Psoas muscle (tissue), 8 donors: ENCODE measurements around the gene GRK5. TPM values are rescaled to one million over a fixed set of nuclear protein-coding genes. Genes with fewer than 3 reads are reported as not detected.

ENCODE experiments used
- ATAC-seq, 4 donors: fragments of 200-7000 bp; cut with Tn5 transposase; one replicate each; pipeline ENCODE4 v1.9.1; 2020; ENCODE audit warnings: moderate library complexity in 3 of 4, mild to moderate bottlenecking in 2 of 4
- DNase-seq, 2 donors: peaks; one replicate each; pipeline ENCODE4 v3.0.0-alpha.2; 2020
- H3K27ac ChIP-seq: fragments of 200-600 bp; one replicate; pipeline ENCODE4 v1.8.0; 2022
- H3K27me3 ChIP-seq, 3 donors: fragments of 200-600 bp in 1 of 3; one replicate each; pipeline versions ENCODE4 v1.6.1 to v1.8.0; 2013 to 2022; ENCODE audit warnings: low read length in 2 of 3, mild to moderate bottlenecking in 2 of 3, moderate library complexity in 1 of 3; ENCODE audit not compliant: insufficient read depth in 3 of 3
- H3K36me3 ChIP-seq, 2 donors: fragments of 200-600 bp in 1 of 2; one replicate each; pipeline versions ENCODE4 v1.6.1 to v1.8.0; 2013 to 2022; ENCODE audit warnings: low read depth in 1 of 2, mild to moderate bottlenecking in 1 of 2, moderate library complexity in 1 of 2; ENCODE audit not compliant: insufficient read depth in 1 of 2
- H3K4me1 ChIP-seq: fragments of 200-600 bp; one replicate; pipeline ENCODE4 v1.8.0; 2022
- H3K4me3 ChIP-seq: fragments of 200-600 bp; one replicate; pipeline ENCODE4 v1.8.0; 2022; ENCODE audit warnings: mild to moderate bottlenecking
- H3K9me3 ChIP-seq: fragments of 200-600 bp; one replicate; pipeline ENCODE4 v1.8.0; 2022
- whole genome bisulfite sequencing, 3 donors: extraction: QIAGEN DNeasy Blood & Tissue Kit; methylation state at CpG; one replicate each; pipeline versions ENCODE4 v1.1.6 to v1.1.7; 2013; 5-methylcytosine and 5-hydroxymethylcytosine counted together
- intact Hi-C, 2 donors: fragments of 100-400 bp; cut with DNase I; formaldehyde crosslinking; loops; one replicate each; pipeline versions ENCODE4 v1.11.0 to v1.14.2; 2022
- polyA plus RNA-seq, 3 donors: library from polyadenylated mRNA; stranded (reverse); fragments of 200-250 nt; gene quantifications; one replicate each; pipeline ENCODE4 v1.2.3, GENCODE V29; 2013
- total RNA-seq, 4 donors: library from RNA; stranded (reverse); fragmentation: NEBNext Ultra II Directional in 2 of 4; extraction: Animal tissue kit (Norgen Biotek cat#: 25700) in 2 of 4; gene quantifications; one replicate each; pipeline versions ENCODE4 v1.2.1 to v1.2.4, GENCODE V29; 2021 to 2023
- TF ChIP-seq, protein P1 (sequence below): fragments of 200-600 bp; IDR thresholded peaks from one replicate; pipeline ENCODE4 v1.8.0; 2022; ENCODE audit warnings: antibody characterized with exemption
- donor health status: healthy with polysubstance abuse.
- donor health status: DM: no; HTN: no; CAD: no; lungs with moderate emphysema.
- donor health status: Bipolar disorder and iron deficiency.
- donor health status: healthy.
- donor health status: DM: yes; HTN: yes; CAD: no.
- donor health status: DM: no; HTN: no; CAD: no.
- donor health status: DM: no; HTN: no; CAD: no.
- donor health status: DM: yes; HTN: yes; CAD: no.

The GRK5 gene
- total and polyA plus RNA-seq, 7 donors, result 7.0 to 15.5 (median 8.0) TPM

DNA sequence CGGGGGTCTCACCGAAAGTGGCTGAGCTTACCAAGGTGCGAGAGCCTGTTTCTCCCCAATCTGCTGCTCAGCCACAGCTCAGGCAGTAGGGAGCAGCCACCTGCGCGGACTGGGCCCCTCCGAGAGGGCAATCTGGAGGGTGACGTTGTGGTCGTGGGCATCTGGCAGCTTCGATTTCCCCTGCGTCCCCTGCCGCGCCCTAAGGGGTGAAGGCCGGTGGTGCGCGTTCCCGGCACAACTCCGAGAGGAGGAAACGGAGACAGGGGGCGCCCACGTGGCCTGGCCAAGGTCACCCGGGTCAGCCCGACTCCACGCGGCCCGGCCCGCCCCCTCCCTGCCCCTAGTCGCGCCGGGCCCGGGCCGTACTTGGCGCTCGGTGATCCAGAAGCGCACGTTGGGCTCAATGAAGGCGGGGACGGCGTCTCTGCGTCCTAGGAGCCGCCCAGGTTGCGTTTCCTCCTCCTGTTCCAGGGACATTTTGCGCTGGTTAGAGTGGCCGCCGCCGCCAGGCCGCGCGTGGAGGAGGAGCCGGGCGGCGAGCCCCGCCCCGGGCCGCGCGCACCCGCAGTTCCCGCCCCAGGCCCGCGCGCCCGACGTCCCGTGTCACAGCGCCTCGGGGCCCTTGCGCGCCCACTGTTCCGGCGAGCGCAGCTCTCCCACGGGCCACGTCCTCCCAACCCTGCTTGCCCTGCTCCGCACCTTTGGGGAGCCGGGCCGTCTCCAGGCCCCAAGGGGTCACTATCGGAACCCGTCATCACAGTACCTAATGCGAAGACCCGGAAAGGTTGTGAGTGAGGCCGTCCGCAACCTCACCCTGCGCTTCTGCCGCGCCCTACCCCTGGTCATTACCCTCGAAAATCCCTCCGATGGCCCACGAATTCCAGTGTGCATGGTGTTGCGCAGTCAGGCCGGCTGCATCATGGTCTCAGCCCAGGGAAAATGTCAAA lies 41.9 kb upstream of the GRK5 start, which contains the start of gene SFXN4:
TSS of gene SFXN4 (minus strand) at position 544 of the 947 bp plus-strand sequence. CDS start at position 477, 67 bp downstream.
- intact Hi-C loops, result no loop called here
- TF ChIP-seq, protein P1, sequence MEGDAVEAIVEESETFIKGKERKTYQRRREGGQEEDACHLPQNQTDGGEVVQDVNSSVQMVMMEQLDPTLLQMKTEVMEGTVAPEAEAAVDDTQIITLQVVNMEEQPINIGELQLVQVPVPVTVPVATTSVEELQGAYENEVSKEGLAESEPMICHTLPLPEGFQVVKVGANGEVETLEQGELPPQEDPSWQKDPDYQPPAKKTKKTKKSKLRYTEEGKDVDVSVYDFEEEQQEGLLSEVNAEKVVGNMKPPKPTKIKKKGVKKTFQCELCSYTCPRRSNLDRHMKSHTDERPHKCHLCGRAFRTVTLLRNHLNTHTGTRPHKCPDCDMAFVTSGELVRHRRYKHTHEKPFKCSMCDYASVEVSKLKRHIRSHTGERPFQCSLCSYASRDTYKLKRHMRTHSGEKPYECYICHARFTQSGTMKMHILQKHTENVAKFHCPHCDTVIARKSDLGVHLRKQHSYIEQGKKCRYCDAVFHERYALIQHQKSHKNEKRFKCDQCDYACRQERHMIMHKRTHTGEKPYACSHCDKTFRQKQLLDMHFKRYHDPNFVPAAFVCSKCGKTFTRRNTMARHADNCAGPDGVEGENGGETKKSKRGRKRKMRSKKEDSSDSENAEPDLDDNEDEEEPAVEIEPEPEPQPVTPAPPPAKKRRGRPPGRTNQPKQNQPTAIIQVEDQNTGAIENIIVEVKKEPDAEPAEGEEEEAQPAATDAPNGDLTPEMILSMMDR, result no peak
- peaks cover 27% of the 10 kb centered on the region for H3K4me1 ChIP-seq
- ATAC-seq (peak; percentile 92 to 94 (median 94)), DNase-seq (peak; percentile 88 to 92)
- no peaks in the 10 kb centered on the region for H3K9me3 ChIP-seq
- peaks cover 2 to 59% of the 10 kb centered on the region in 2 donors for H3K36me3 ChIP-seq
- peak within 1 kb of the TSS; percentile 66 for H3K4me3 ChIP-seq
- H3K27me3 ChIP-seq, result no peaks in the 10 kb centered on the region
- peak within 1 kb of the TSS; percentile 93 for H3K27ac ChIP-seq
- 0 to 1% (median 1%) methylated on average over 56 to 90 of the region's 90 CpGs for WGBS, 3 donors

DNA sequence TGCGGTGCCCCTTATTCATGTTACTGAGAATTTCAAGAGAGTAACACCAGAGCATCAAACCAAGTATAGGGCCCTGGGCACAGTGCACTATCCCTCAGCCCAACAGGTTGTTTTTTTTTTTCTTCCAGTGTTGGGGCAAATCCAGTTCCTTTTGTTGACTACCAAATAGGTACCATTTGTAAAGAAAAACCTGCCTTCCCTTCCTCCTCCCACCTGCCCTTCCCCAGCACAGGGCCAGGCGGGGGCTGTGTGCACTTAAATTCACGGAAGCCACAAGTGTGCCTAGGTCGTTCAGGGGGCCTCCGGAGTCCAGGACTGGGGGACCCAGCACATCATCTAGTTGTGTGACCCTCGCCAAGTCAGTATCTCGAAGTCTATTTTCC lies 41.3 kb upstream of the GRK5 start:
- no peak for DNase-seq
- Histone ChIP-seq H3K36me3 (peaks cover 2 to 59% of the 10 kb centered on the region in 2 donors), H3K27ac (peak overlapping the region; percentile 93), H3K9me3 (no peaks in the 10 kb centered on the region), H3K27me3 (no peaks in the 10 kb centered on the region), H3K4me1 (peaks cover 27% of the 10 kb centered on the region), H3K4me3 (peak overlapping the region; percentile 66)
- intact Hi-C loops, result no loop called here
- ATAC-seq, result no peak
- 65 to 67% (median 67%) methylated on average over 7 of the region's 7 CpGs for WGBS, 3 donors
- TF ChIP-seq, protein P1, result no peak

DNA sequence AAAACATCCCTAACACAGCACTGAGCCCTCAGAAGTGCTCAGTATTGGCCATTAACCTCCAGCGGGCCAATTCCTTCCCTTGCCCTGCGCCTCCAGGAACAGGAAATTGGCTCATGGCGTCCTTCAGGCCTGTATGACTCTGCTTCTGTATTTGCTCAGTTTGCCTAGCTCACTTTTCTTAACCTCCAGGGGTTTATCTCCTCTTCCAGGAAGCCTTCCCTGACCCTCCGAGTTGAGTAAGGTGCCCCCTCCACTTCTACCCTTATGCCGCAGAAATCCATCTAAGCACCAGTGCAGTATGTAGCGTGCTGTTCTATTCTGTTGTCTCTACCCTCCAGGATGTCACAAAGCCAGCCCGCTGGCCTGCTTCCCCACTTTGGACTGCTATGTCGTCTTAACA lies 40.8 kb upstream of the GRK5 start:
- WGBS, 3 donors, result 67 to 73% (median 68%) methylated on average over 8 of the region's 8 CpGs

DNA sequence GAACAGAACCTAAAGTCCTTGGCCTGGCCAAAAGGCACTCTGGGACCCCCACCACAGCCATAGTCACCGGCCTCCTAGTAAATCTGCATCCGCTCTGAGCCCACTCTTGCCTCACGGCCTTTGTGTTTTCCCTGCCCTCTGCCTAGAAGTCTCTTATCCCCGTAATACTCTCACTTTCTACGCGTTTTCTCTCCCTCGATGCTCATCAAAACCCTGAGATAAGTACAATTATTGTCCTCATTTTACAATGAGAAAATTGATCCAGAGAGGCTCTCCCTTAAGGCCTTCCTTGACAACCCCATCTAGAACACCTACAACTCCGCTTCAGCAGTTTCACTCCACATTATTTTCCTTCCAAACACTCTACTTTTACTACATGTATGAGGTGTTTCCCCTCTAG lies 40.3 kb upstream of the GRK5 start:
- no peaks in the 10 kb centered on the region for H3K9me3 ChIP-seq
- TF ChIP-seq, protein P1, result no peak
- H3K27ac ChIP-seq, result peak overlapping the region; percentile 93
- peaks cover 19% of the 10 kb centered on the region for H3K4me1 ChIP-seq
- DNase-seq, result no peak
- ATAC-seq, result no peak
- H3K27me3 ChIP-seq, result no peaks in the 10 kb centered on the region
- 80 to 82% (median 82%) methylated on average over 8 of the region's 8 CpGs for WGBS, 3 donors
- peaks cover 8 to 59% of the 10 kb centered on the region in 2 donors for H3K36me3 ChIP-seq
- intact Hi-C loops, result no loop called here
- no peak overlapping the region for H3K4me3 ChIP-seq

More for the DNA sequence above, 40.8 kb upstream of the GRK5 start:
- peaks cover 6 to 59% of the 10 kb centered on the region in 2 donors for H3K36me3 ChIP-seq
- peaks cover 24% of the 10 kb centered on the region for H3K4me1 ChIP-seq
- ATAC-seq (no peak), DNase-seq (no peak)
- no peaks in the 10 kb centered on the region for H3K27me3 ChIP-seq
- peak overlapping the region; percentile 93 for H3K27ac ChIP-seq
- intact Hi-C loops, result no loop called here
- H3K4me3 ChIP-seq, result peak overlapping the region; percentile 66
- H3K9me3 ChIP-seq, result no peaks in the 10 kb centered on the region
- TF ChIP-seq, protein P1, result no peak
